ENCODE data around the gene NCS1.

NCS1 gene

GRCh38 chr9:130196643-130197042 lies 24.4 kb downstream of the NCS1 start:
- DNase-seq = no peak

- no peak for DNase-seq
Measured at GRCh38 chr9:130197386-130197785, 25.2 kb downstream of the NCS1 start.

- DNase-seq = no peak
Measured at GRCh38 chr9:130197888-130198287, 25.7 kb downstream of the NCS1 start.

GRCh38 chr9:130198501-130199179 lies 26.4 kb downstream of the NCS1 start:
- no peak for DNase-seq

GRCh38 chr9:130199605-130200004 lies 27.4 kb downstream of the NCS1 start:
- no peak for DNase-seq

GRCh38 chr9:130200038-130200849 lies 28.0 kb downstream of the NCS1 start:
- no peak for DNase-seq

- no peak for DNase-seq
Measured at GRCh38 chr9:130201399-130201873, 29.2 kb downstream of the NCS1 start.

- DNase-seq = no peak
Measured at GRCh38 chr9:130201974-130202373, 29.8 kb downstream of the NCS1 start.

GRCh38 chr9:130204341-130204740 lies 32.1 kb downstream of the NCS1 start:
- no peak for DNase-seq

GRCh38 chr9:130204959-130205358 lies 32.8 kb downstream of the NCS1 start:
- no peak for DNase-seq

GRCh38 chr9:130205912-130206311 lies 33.7 kb downstream of the NCS1 start:
- DNase-seq = no peak

GRCh38 chr9:130206579-130206978 lies 34.4 kb downstream of the NCS1 start:
- no peak for DNase-seq

- no peak for DNase-seq
Measured at GRCh38 chr9:130207241-130207992, 35.2 kb downstream of the NCS1 start.

GRCh38 chr9:130208600-130209347 lies 36.6 kb downstream of the NCS1 start:
- DNase-seq = no peak

- DNase-seq = no peak
Measured at GRCh38 chr9:130209422-130209821, 37.2 kb downstream of the NCS1 start.

GRCh38 chr9:130211548-130212226 lies 39.5 kb downstream of the NCS1 start:
- no peak for DNase-seq

GRCh38 chr9:130212543-130213297 lies 40.5 kb downstream of the NCS1 start:
- no peak for DNase-seq

- peak; percentile 78 for DNase-seq
Measured at GRCh38 chr9:130213911-130214761, 41.9 kb downstream of the NCS1 start.

GRCh38 chr9:130214776-130215340 lies 42.7 kb downstream of the NCS1 start:
- DNase-seq = no peak
